AG09309 (cell line): ENCODE data around the gene SLC47A1.

Experiments
- DNase-seq: peaks from one replicate; pipeline ENCODE4 v3.0.0-alpha.2; 2010; ENCODE audit warnings: low read depth
- H3K4me3 ChIP-seq: 2 replicates; pipeline ENCODE4 v1.5.1; 2011; ENCODE audit warnings: mild to moderate bottlenecking, low read depth, low read length, moderate library complexity; ENCODE audit not compliant: control insufficient read depth
- TF ChIP-seq, protein P1 (sequence below): IDR thresholded peaks from 2 replicates; pipeline ENCODE4 v1.5.1; 2011; ENCODE audit warnings: mild to moderate bottlenecking, low read depth, low read length, inconsistent platforms; ENCODE audit not compliant: insufficient read depth, control insufficient read depth; ENCODE audit errors: missing control alignments

The SLC47A1 gene

DNA sequence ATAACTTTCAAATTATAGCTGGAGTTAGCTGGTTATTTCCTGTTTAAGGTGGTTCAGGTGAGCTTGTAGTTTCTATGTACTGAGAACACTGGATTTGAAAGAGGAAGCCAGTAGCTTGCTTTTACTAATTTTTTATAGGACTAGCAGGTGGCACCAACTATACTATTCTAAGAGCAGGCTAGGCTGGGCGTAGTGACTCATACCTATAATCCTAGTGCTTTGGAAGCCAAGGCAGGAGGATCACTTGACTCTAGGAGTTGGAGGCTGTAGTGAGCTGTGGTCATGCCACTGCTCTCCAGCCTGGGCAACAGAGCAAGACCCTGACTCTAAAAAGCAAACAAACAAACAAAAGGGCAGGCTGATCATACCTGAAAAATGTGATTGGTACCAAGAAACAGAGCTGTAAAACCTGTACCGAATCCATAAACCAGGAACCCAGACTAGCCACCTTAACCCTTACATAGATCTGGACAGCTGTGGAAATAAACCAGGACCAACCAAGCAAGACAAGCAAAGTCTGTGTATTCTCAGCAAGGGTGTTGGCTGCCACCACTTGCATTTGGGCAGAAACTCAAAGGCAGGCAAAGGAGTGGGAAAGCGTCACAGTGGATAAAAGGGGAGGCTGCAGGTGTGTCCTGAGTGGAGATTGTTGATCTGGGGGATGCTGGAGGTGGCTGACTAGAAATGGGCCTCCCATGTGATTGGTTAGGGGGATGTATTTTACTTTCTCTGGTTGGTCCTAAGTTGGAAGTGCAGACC, 36.3 kb downstream of the SLC47A1 start:
- TF ChIP-seq, protein P1, sequence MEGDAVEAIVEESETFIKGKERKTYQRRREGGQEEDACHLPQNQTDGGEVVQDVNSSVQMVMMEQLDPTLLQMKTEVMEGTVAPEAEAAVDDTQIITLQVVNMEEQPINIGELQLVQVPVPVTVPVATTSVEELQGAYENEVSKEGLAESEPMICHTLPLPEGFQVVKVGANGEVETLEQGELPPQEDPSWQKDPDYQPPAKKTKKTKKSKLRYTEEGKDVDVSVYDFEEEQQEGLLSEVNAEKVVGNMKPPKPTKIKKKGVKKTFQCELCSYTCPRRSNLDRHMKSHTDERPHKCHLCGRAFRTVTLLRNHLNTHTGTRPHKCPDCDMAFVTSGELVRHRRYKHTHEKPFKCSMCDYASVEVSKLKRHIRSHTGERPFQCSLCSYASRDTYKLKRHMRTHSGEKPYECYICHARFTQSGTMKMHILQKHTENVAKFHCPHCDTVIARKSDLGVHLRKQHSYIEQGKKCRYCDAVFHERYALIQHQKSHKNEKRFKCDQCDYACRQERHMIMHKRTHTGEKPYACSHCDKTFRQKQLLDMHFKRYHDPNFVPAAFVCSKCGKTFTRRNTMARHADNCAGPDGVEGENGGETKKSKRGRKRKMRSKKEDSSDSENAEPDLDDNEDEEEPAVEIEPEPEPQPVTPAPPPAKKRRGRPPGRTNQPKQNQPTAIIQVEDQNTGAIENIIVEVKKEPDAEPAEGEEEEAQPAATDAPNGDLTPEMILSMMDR: no peak
- DNase-seq: no peak
- no peak overlapping the region for H3K4me3 ChIP-seq

DNA sequence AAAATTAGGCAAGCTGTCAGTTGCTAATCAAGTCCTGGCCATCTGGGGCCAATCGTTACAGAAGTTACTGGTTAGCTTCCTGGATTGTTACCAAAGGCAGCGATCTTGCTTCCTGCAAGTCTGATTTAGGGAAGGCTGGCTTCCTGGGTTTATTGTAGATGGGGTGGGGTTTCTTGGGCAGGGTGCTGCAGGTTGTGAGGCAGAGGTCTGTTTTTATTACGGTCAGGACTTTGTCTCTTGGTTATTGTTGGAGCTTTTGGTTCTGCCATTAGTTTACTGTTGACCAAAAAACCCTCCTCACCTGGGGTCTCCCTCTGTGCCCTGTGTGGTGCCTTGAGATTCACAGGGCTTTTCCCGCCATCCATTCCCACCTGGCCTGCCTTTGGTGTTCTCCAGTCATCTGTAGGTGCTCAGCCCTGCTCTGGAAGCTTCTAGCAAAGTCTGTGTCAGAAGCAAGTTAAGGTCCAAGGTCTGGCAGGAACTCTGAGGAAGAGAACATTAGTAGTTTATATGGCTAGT, 36.9 kb downstream of the SLC47A1 start:
- H3K4me3 ChIP-seq: no peak overlapping the region
- TF ChIP-seq, protein P1: no peak
- DNase-seq: no peak

DNA sequence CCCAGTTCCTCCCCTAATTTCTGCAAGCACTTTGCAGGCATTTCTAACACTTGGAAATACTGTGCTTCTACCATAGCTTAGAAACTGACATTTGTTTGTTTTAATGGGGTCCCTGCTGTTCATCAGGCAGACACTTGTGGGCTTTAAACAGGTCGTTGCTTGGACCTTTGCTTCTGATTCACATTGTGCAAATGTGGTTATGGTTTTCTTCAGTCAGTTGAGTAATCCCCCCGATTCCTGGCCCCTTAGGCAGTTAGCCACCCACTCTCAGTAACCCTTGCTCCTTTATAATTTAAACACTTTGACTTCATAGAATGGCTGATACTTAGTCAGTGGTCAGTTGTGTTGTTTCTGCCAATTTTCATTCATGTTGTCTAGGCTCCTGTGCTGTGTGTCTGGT, 39.4 kb downstream of the SLC47A1 start:
- TF ChIP-seq, protein P1: no peak
- no peak overlapping the region for H3K4me3 ChIP-seq
- DNase-seq: no peak

DNA sequence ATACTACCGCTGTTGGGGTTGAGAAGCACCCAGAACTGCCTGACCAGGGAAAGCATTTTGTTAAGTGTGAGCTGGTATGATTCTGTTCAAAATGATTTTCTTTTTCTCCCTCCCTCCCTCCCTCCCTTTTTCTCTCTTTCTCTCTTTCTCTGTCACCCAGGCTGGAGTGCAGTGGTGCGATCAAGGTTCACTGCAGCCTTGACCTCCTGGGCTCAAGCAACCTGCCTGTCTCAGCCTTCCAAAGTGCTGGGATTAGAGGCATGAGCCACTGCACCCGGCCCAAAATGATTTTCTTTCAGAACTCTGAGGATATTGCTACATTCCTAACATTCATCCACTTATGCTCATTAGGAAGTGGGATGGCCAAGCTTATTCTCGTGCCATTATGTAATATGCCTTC, 41.3 kb downstream of the SLC47A1 start:
- no peak for DNase-seq
- TF ChIP-seq, protein P1: no peak
- H3K4me3 ChIP-seq: no peak overlapping the region

DNA sequence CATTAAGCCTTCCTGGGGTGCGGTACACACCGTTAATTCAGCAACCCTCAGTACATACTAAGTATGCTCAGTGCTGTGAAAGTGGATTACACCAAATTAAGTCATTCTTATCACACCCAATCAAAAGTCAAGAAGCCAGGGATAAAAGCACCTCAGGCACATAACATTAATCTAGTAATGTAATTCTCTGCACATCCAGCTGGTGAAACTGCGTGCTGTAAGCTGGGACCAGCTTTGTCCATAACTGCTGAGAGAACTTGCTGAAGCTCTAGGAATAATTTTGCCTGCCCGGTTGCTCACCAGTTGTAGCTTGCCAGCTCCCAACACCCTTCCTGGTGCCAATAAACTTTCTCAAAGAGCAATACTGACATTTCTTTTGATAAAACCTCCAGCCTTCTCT, 44.9 kb downstream of the SLC47A1 start:
- TF ChIP-seq, protein P1: no peak
- DNase-seq: no peak

DNA sequence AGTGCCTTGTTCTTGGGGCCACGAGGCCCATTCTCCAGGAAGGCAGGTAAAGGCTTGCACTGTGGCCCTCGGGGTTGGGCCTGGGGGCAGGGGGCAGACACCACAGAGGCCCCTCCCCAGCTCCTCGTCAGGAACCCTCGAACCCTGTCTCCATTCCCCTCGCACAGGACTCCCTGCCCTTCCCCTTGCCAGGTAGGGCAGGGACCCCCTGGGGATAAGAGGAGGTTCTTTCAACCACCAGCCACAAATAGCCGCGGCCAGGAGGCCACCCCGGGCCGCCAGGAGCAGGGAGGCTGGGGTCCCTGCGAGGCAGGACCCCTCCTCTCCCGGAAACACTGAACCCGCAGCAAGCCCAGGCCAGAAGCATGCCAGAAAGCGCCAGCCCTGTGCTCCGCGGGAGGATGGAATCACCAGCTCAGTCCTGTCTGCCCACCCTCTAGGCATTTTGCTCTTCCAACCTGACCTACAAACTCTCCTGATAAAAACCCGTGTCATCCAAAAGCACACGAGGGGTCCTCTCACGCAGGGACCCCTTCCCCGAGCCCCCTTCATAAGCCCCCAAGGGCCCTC, 45.6 kb downstream of the SLC47A1 start:
- DNase-seq: no peak
- no peak overlapping the region for H3K4me3 ChIP-seq

More for the DNA sequence above, 44.9 kb downstream of the SLC47A1 start:
- H3K4me3 ChIP-seq: no peak overlapping the region

More for the DNA sequence above, 45.6 kb downstream of the SLC47A1 start:
- TF ChIP-seq, protein P1: no peak
